Neural progenitor cell (in vitro differentiated cells): ENCODE measurements around the gene TMEM242. TPM values are rescaled to one million over a fixed set of nuclear protein-coding genes. Genes with fewer than 3 reads are reported as not detected.

Experiments used
- DNase-seq: peaks from one replicate; pipeline ENCODE4 v3.0.0-alpha.2; 2016; ENCODE audit warnings: low spot score
- H2AFZ ChIP-seq: fragments of 200-600 bp; sonication (generic); replicated peaks from 2 replicates; pipeline ENCODE4 v1.6.1; 2016; ENCODE audit warnings: antibody characterized with exemption
- H3F3A ChIP-seq: fragments of 200-600 bp; sonication (generic); 2 replicates; pipeline ENCODE4 v1.6.1; 2016; ENCODE audit warnings: antibody characterized with exemption, low read depth
- H3K27ac ChIP-seq: fragments of 200-600 bp; sonication (generic); 2 replicates; pipeline ENCODE4 v1.5.1; 2016; ENCODE audit warnings: mild to moderate bottlenecking
- H3K27me3 ChIP-seq: fragments of 200-600 bp; sonication (generic); 2 replicates; pipeline ENCODE4 v1.6.1; 2016; ENCODE audit warnings: mild to moderate bottlenecking, moderate library complexity
- H3K36me3 ChIP-seq: fragments of 200-600 bp; sonication (generic); 2 replicates; pipeline ENCODE4 v1.5.1; 2016
- H3K4me1 ChIP-seq: fragments of 200-600 bp; sonication (generic); 2 replicates; pipeline ENCODE4 v1.6.1; 2016; ENCODE audit warnings: mixed run types
- H3K4me2 ChIP-seq: fragments of 200-600 bp; sonication (generic); 2 replicates; pipeline ENCODE4 v1.6.1; 2016
- H3K4me3 ChIP-seq: fragments of 200-600 bp; sonication (generic); 2 replicates; pipeline ENCODE4 v1.5.1; 2016
- H3K79me2 ChIP-seq: fragments of 200-600 bp; sonication (generic); 2 replicates; pipeline ENCODE4 v1.6.1; 2016; ENCODE audit warnings: low read depth
- H3K9ac ChIP-seq: fragments of 200-600 bp; sonication (generic); 2 replicates; pipeline ENCODE4 v1.6.1; 2016
- H3K9me3 ChIP-seq: fragments of 200-600 bp; sonication (generic); 2 replicates; pipeline ENCODE4 v1.5.1; 2016; ENCODE audit warnings: low read depth
- H4K20me1 ChIP-seq: fragments of 200-600 bp; sonication (generic); 2 replicates; pipeline ENCODE4 v1.6.1; 2016; ENCODE audit warnings: low read depth
- H3K27ac Mint-ChIP-seq: 3 replicates; pipeline ENCODE4 v1.8.0; 2021; ENCODE audit warnings: mixed read lengths
- H3K27me3 Mint-ChIP-seq: 2 replicates; pipeline ENCODE4 v1.8.0; 2022; ENCODE audit warnings: low read depth, mild to moderate bottlenecking, inconsistent platforms, moderate library complexity, mixed read lengths; ENCODE audit not compliant: insufficient read depth
- H3K36me3 Mint-ChIP-seq: 3 replicates; pipeline ENCODE4 v1.8.0; 2021; ENCODE audit warnings: mixed read lengths
- H3K4me1 Mint-ChIP-seq: 3 replicates; pipeline ENCODE4 v1.8.0; 2021; ENCODE audit warnings: mixed read lengths
- H3K4me3 Mint-ChIP-seq: 3 replicates; pipeline ENCODE4 v1.8.0; 2021; ENCODE audit warnings: mild to moderate bottlenecking, moderate library complexity, mixed read lengths
- H3K9me3 Mint-ChIP-seq: 3 replicates; pipeline ENCODE4 v1.8.0; 2020; ENCODE audit warnings: mixed read lengths
- EZH2 ChIP-seq: fragments of 200-600 bp; sonication (generic); IDR thresholded peaks from 2 replicates; pipeline ENCODE4 v1.6.1; 2017; ENCODE audit warnings: antibody characterized with exemption, mild to moderate bottlenecking, moderate library complexity
- EZH2phosphoT487 ChIP-seq: fragments of 200-600 bp; sonication (generic); IDR thresholded peaks from 2 replicates; pipeline ENCODE4 v1.6.1; 2017; ENCODE audit warnings: antibody characterized with exemption
- total RNA-seq: library from RNA; depleted of rRNA; stranded (reverse); fragments of >200 nt; gene quantifications from 2 replicates; pipeline ENCODE4 v1.2.3, GENCODE V29; 2015; ENCODE audit warnings: low replicate concordance
- TF ChIP-seq, protein P1 (sequence below): fragments of 200-600 bp; sonication (generic); IDR thresholded peaks from 2 replicates; pipeline ENCODE4 v1.5.1; 2017; ENCODE audit warnings: antibody characterized with exemption, mild to moderate bottlenecking

TMEM242 gene
- total RNA-seq, 1 donor from 2014 or later, result 9.9 TPM

DNA sequence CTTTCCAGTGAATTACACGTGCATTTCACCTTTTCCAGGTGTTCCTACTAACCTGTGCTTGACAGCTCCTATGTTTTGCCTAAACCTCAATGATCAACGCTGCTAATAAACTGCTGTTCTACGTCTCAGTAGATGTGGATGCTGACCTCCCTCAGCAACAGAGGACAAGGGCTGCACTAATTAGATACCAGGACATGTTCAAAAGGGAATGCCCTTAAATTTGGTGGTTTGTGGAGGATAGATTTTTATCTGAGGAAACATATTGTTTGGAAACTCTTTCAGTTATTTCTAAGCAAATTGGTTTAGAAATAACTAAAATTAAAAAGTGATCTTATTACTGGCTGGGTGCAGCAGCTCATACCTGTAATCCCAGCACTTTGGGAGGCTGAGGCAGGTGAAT lies 38.6 kb upstream of the TMEM242 start:
- Histone ChIP-seq H3K27ac (no peak overlapping the region), H3K4me3 (no peak overlapping the region), H3F3A (no peaks in the 10 kb centered on the region), H3K4me1 (peaks cover 5% of the 10 kb centered on the region), H4K20me1 (no peaks in the 10 kb centered on the region), H3K9me3 (no peaks in the 10 kb centered on the region), H2AFZ (no peak overlapping the region), H3K79me2 (no peaks in the 10 kb centered on the region), H3K9ac (no peak overlapping the region), H3K27me3 (no peaks in the 10 kb centered on the region), H3K36me3 (no peaks in the 10 kb centered on the region), H3K4me2 (no peak overlapping the region)
- Mint-ChIP-seq H3K4me1 (peaks cover 6% of the 10 kb centered on the region), H3K27me3 (peaks cover 2% of the 10 kb centered on the region), H3K9me3 (no peaks in the 10 kb centered on the region), H3K27ac (no peak overlapping the region), H3K4me3 (no peak overlapping the region), H3K36me3 (no peaks in the 10 kb centered on the region)
- DNase-seq, result no peak
- TF ChIP-seq EZH2phosphoT487, result no peak
- TF ChIP-seq, protein P1, sequence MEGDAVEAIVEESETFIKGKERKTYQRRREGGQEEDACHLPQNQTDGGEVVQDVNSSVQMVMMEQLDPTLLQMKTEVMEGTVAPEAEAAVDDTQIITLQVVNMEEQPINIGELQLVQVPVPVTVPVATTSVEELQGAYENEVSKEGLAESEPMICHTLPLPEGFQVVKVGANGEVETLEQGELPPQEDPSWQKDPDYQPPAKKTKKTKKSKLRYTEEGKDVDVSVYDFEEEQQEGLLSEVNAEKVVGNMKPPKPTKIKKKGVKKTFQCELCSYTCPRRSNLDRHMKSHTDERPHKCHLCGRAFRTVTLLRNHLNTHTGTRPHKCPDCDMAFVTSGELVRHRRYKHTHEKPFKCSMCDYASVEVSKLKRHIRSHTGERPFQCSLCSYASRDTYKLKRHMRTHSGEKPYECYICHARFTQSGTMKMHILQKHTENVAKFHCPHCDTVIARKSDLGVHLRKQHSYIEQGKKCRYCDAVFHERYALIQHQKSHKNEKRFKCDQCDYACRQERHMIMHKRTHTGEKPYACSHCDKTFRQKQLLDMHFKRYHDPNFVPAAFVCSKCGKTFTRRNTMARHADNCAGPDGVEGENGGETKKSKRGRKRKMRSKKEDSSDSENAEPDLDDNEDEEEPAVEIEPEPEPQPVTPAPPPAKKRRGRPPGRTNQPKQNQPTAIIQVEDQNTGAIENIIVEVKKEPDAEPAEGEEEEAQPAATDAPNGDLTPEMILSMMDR, result no peak
- TF ChIP-seq EZH2, result no peak

DNA sequence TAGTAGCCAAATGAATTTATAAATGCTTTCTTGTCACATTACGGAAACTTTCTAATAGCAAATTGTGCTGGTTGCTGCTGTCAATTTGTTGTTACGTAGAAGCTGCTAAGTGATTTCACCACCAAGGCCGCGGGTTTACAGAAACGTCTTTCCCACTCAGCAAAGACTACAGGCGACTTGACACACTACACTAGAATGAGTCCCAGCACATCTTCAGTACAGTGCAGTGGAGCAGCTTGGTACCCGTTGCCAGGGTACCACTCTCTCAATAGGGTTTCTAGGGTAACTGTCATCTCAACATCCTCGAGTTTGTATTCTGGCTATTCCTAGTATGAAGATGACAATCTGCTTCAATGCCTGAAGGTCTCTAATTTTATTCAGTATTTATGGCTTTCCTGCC lies 35.0 kb upstream of the TMEM242 start:
- Histone ChIP-seq H3K4me1 (peaks cover 5% of the 10 kb centered on the region), H3K36me3 (no peaks in the 10 kb centered on the region), H3K9me3 (no peaks in the 10 kb centered on the region), H3K4me2 (no peak overlapping the region), H2AFZ (no peak overlapping the region), H3K9ac (no peak overlapping the region), H3K4me3 (no peak overlapping the region), H3F3A (no peaks in the 10 kb centered on the region), H3K79me2 (no peaks in the 10 kb centered on the region), H3K27me3 (no peaks in the 10 kb centered on the region), H4K20me1 (no peaks in the 10 kb centered on the region), H3K27ac (no peak overlapping the region)
- Mint-ChIP-seq H3K36me3 (no peaks in the 10 kb centered on the region), H3K9me3 (no peaks in the 10 kb centered on the region), H3K27ac (no peak overlapping the region), H3K4me1 (peaks cover 6% of the 10 kb centered on the region), H3K4me3 (no peak overlapping the region), H3K27me3 (peaks cover 2% of the 10 kb centered on the region)
- DNase-seq, result no peak
- TF ChIP-seq, protein P1, result no peak
- TF ChIP-seq EZH2, result no peak
- no peak for TF ChIP-seq EZH2phosphoT487

DNA sequence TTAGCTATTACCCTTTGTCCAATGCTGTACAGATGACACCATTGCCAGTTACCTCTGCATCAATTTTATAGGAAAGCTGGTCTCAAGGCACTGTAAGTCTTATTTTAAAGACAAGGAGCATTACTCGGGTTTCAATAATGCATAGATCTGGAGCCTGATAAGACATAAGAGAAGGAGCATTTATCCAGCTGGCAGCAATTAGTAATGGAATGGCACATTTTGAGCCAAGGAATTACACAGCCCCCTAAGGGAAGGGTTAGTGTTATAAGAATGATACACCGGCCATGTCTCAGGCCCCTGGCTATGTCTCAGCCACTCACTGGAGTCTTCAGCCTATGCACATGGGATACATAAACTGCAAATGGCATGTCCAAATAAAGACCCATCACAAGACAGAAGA lies 23.1 kb upstream of the TMEM242 start:
- H3F3A ChIP-seq, result no peaks in the 10 kb centered on the region
- Mint-ChIP-seq H3K9me3 (peaks cover 6% of the 10 kb centered on the region), H3K27ac (no peak overlapping the region), H3K36me3 (no peaks in the 10 kb centered on the region), H3K4me1 (no peaks in the 10 kb centered on the region), H3K27me3 (peaks cover 9% of the 10 kb centered on the region), H3K4me3 (no peak overlapping the region)
- H3K4me3 ChIP-seq, result no peak overlapping the region
- H3K9me3 ChIP-seq, result no peaks in the 10 kb centered on the region
- no peaks in the 10 kb centered on the region for H3K4me1 ChIP-seq
- DNase-seq, result no peak
- no peak overlapping the region for H3K4me2 ChIP-seq
- H4K20me1 ChIP-seq, result no peaks in the 10 kb centered on the region
- H3K36me3 ChIP-seq, result no peaks in the 10 kb centered on the region
- TF ChIP-seq EZH2, result no peak
- TF ChIP-seq EZH2phosphoT487, result no peak
- TF ChIP-seq, protein P1, result no peak
- H3K9ac ChIP-seq, result no peak overlapping the region
- H3K27ac ChIP-seq, result no peak overlapping the region
- H2AFZ ChIP-seq, result no peak overlapping the region
- no peaks in the 10 kb centered on the region for H3K27me3 ChIP-seq
- H3K79me2 ChIP-seq, result no peaks in the 10 kb centered on the region

DNA sequence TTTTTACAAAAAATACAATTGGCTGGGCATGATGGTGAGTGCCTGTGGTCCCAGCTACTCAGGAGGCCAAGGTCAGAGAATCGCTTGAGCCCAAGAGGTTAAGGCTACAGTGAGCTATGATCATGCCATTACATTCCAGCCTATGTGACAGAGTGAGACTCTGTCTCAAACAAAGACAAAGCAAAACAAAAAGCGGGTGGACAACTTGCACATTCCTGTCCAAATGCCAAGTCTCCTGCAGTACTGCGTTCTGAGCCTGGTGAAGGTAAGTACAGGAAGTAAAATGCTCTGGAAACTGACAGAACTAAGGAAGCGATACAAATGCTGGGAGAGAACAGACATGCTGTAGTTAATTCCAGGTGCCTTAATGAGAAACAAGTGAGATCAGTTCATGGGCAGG lies 20.4 kb upstream of the TMEM242 start:
- Mint-ChIP-seq H3K9me3 (no peaks in the 10 kb centered on the region), H3K27me3 (peaks cover 9% of the 10 kb centered on the region), H3K4me3 (no peak overlapping the region), H3K27ac (no peak overlapping the region), H3K4me1 (no peaks in the 10 kb centered on the region), H3K36me3 (no peaks in the 10 kb centered on the region)
- H3K36me3 ChIP-seq, result no peaks in the 10 kb centered on the region
- H3K4me3 ChIP-seq, result no peak overlapping the region
- no peaks in the 10 kb centered on the region for H3K79me2 ChIP-seq
- TF ChIP-seq, protein P1, result no peak
- TF ChIP-seq EZH2phosphoT487, result no peak
- no peak for TF ChIP-seq EZH2
- no peaks in the 10 kb centered on the region for H4K20me1 ChIP-seq
- no peak overlapping the region for H3K9ac ChIP-seq
- H3K27me3 ChIP-seq, result no peaks in the 10 kb centered on the region
- H3K4me1 ChIP-seq, result peaks cover 3% of the 10 kb centered on the region
- no peak overlapping the region for H3K4me2 ChIP-seq
- no peaks in the 10 kb centered on the region for H3K9me3 ChIP-seq
- no peak for DNase-seq
- H2AFZ ChIP-seq, result no peak overlapping the region
- H3K27ac ChIP-seq, result no peak overlapping the region
- no peaks in the 10 kb centered on the region for H3F3A ChIP-seq
